ENCODE results near the gene MT3.

The MT3 gene

GRCh38 chr16:56608876-56609462 is 19.6 kb downstream of the MT3 start:
- TF ChIP-seq CTCF (conservative IDR thresholded peaks at IDR 0.05; ENCODE audit: low read depth, low read length): no peak
- Histone ChIP-seq H3K4me1 (ENCODE audit: low read depth, poor library complexity, severe bottlenecking) (peaks cover 16% of the 10 kb centered on the region), H3K9ac (no peak overlapping the region), H3K36me3 (ENCODE audit: insufficient read depth) (no peaks in the 10 kb centered on the region), H2AFZ (ENCODE audit: low read depth) (peak overlapping the region; percentile 79), H3K79me2 (ENCODE audit: insufficient read depth, low read depth) (no peaks in the 10 kb centered on the region), H3K4me3 (IDR thresholded peaks at IDR 0.05; ENCODE audit: insufficient read depth, low read depth, low read length) (no peak overlapping the region), H3K27ac (no peak overlapping the region), H3K4me2 (peak overlapping the region; percentile 93), H4K20me1 (ENCODE audit: insufficient read depth) (no peaks in the 10 kb centered on the region), H3K27me3 (ENCODE audit: insufficient read depth, low read depth) (peaks cover 10% of the 10 kb centered on the region; the same call in 1 of the 2 replicates)

DNA sequence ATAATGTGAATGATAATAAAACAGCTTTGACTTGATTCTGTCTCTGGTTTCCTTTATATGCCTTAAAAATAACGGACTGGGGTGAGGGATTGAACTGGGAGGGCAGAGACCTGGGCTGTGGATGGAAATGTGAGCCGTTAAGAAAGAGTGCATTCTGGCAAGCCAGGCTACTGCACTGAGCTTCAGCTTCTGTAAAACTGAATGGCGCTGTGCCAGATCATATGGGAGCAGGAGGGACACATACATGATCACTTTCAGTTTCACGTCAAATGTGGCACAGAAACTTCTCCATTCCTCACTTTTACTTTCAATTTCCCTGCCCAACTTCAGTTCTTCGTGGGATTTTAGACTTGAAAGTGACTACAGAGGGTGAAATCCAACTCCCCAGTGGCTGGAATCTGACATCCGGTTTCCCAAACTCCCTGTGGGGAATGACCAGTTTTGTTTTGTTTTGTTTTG is 20.2 kb downstream of the MT3 start:
- no peak overlapping the region for H3K27ac ChIP-seq
- peaks cover 10% of the 10 kb centered on the region; the same call in 1 of the 2 replicates for H3K27me3 ChIP-seq (ENCODE audit: insufficient read depth, low read depth)
- H3K4me1 ChIP-seq (ENCODE audit: low read depth, poor library complexity, severe bottlenecking): peaks cover 16% of the 10 kb centered on the region
- H3K79me2 ChIP-seq (ENCODE audit: insufficient read depth, low read depth): no peaks in the 10 kb centered on the region
- peak overlapping the region; percentile 93 for H3K4me2 ChIP-seq
- no peak overlapping the region for H3K9ac ChIP-seq
- no peaks in the 10 kb centered on the region for H3K36me3 ChIP-seq (ENCODE audit: insufficient read depth)
- no peaks in the 10 kb centered on the region for H4K20me1 ChIP-seq (ENCODE audit: insufficient read depth)
- peak overlapping the region; percentile 79; the same call in 1 of the 2 replicates for H2AFZ ChIP-seq (ENCODE audit: low read depth)
- no peak overlapping the region for H3K4me3 ChIP-seq (IDR thresholded peaks at IDR 0.05; ENCODE audit: insufficient read depth, low read depth, low read length)
- no peak for TF ChIP-seq CTCF (conservative IDR thresholded peaks at IDR 0.05; ENCODE audit: low read depth, low read length)

- no peaks in the 10 kb centered on the region for H3K79me2 ChIP-seq (ENCODE audit: insufficient read depth, low read depth)
- H3K36me3 ChIP-seq (ENCODE audit: insufficient read depth): no peaks in the 10 kb centered on the region
- no peak for TF ChIP-seq CTCF (conservative IDR thresholded peaks at IDR 0.05; ENCODE audit: low read depth, low read length)
- no peak overlapping the region for H3K27ac ChIP-seq
- no peaks in the 10 kb centered on the region for H4K20me1 ChIP-seq (ENCODE audit: insufficient read depth)
- H2AFZ ChIP-seq (ENCODE audit: low read depth): no peak overlapping the region
- no peak overlapping the region for H3K9ac ChIP-seq
- H3K4me3 ChIP-seq (IDR thresholded peaks at IDR 0.05; ENCODE audit: insufficient read depth, low read depth, low read length): no peak overlapping the region
- peaks cover 10% of the 10 kb centered on the region; the same call in 1 of the 2 replicates for H3K27me3 ChIP-seq (ENCODE audit: insufficient read depth, low read depth)
- H3K4me2 ChIP-seq: peak overlapping the region; percentile 93
- H3K4me1 ChIP-seq (ENCODE audit: low read depth, poor library complexity, severe bottlenecking): peaks cover 16% of the 10 kb centered on the region
Observed at GRCh38 chr16:56610017-56610608, 20.8 kb downstream of the MT3 start.

DNA sequence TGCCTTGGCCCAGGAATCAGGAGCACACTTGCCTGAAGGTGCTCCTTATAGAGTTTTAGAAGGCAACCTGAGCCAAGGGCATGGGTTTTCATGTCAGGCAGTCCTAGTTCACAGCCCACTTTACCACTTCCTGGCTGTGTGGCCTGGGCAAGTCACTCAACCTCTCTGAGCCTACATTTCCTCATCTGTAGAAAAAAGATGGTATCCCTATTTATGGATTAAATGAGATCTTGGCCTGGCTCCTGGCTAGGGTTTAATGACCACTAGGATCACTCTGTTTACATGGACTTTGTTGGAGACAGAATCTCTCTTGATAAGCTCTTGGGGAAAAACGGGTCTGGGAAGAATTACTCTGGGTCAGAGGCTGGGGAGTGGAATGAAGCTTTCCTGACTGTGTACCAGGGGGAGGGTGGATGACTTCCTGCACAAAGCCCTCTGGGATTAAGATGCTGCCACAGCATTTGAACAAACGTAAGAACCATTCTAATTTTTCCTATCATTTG is 21.3 kb downstream of the MT3 start:
- Histone ChIP-seq H3K4me3 (IDR thresholded peaks at IDR 0.05; ENCODE audit: insufficient read depth, low read depth, low read length) (no peak overlapping the region), H3K4me1 (ENCODE audit: low read depth, poor library complexity, severe bottlenecking) (peaks cover 16% of the 10 kb centered on the region), H3K27ac (no peak overlapping the region), H3K4me2 (no peak overlapping the region; the same call in 1 of the 2 replicates), H3K79me2 (ENCODE audit: insufficient read depth, low read depth) (no peaks in the 10 kb centered on the region), H3K9ac (no peak overlapping the region), H3K27me3 (ENCODE audit: insufficient read depth, low read depth) (peaks cover 10% of the 10 kb centered on the region; the same call in 1 of the 2 replicates), H2AFZ (ENCODE audit: low read depth) (no peak overlapping the region), H3K36me3 (ENCODE audit: insufficient read depth) (no peaks in the 10 kb centered on the region), H4K20me1 (ENCODE audit: insufficient read depth) (no peaks in the 10 kb centered on the region)
- no peak for TF ChIP-seq CTCF (conservative IDR thresholded peaks at IDR 0.05; ENCODE audit: low read depth, low read length)

Measured in KMS-11 (cell line).